K562 (cell line): ENCODE results near the gene COL4A6. TPM values are rescaled to one million over a fixed set of nuclear protein-coding genes. Genes with fewer than 3 reads are reported as not detected.
A peak's percentile ranks its signal among the peaks of the same experiment; 100 is the strongest.

Experiments
- ATAC-seq: fragments of 200-7000 bp; cut with Tn5 transposase; 3 replicates; pipeline ENCODE4 v1.9.1; 2020; ENCODE audit warnings: moderate library complexity
- BruUV-seq: library from RNA; stranded (reverse); fragments of 400-500 nt; replicated peaks from 2 replicates; lab custom pipeline; 2021; lab: Mats Ljungman, UMichigan
- CTCF ChIA-PET: fragments of 300-600 bp; formaldehyde crosslinking; extraction: SDS; loops from one replicate; lab custom pipeline; 2021; ENCODE audit warnings: low intra/inter-chr PET ratio; lab: Yijun Ruan, JAX
- POLR2A ChIA-PET: fragments of 300-600, 350-650 bp; sonication (Branson Sonifier 250); formaldehyde crosslinking; extraction: SDS; loops from one replicate; lab custom pipeline; 2021; ENCODE audit warnings: antibody characterized with exemption, inconsistent platforms; lab: Yijun Ruan, JAX
- DNase-seq, 4 experiments: peaks; one replicate each; pipeline versions ENCODE4 v3.0.0 to v3.0.0-alpha.2; 2011 to 2018; ENCODE audit warnings: low spot score in 3 of 4, mixed read lengths in 3 of 4; ENCODE audit errors: extremely low read depth in 1 of 4
- FAIRE-seq: peaks from 2 replicates; lab custom pipeline; 2011; peaks lifted over from hg19 to GRCh38; lab: Jason Lieb, UNC
- H2AFZ ChIP-seq: 2 replicates; pipeline ENCODE4 v1.6.0; 2011; ENCODE audit warnings: low read depth, low read length, control low read depth, inconsistent platforms
- H3K27ac ChIP-seq: fragments of 200-600 bp; 3 replicates; pipeline ENCODE4 v1.8.0; 2011; ENCODE audit warnings: low read depth, mild to moderate bottlenecking, control low read depth, inconsistent platforms, low read length, moderate library complexity, mixed read lengths; ENCODE audit errors: extremely low read depth
- H3K27me3 ChIP-seq, 2 experiments: fragments of 300-600 bp in 1 of 2; 2 replicates in 1 of 2; 3 replicates in 1 of 2; pipeline versions ENCODE4 v1.6.0 to v1.8.0; 2011; ENCODE audit warnings: inconsistent platforms in 2 of 2, low read length in 2 of 2, mild to moderate bottlenecking in 1 of 2, mixed read lengths in 1 of 2, moderate library complexity in 1 of 2; ENCODE audit not compliant: control insufficient read depth in 2 of 2, insufficient read depth in 2 of 2
- H3K36me3 ChIP-seq: fragments of 300-600 bp; 3 replicates; pipeline ENCODE4 v1.8.0; 2011; ENCODE audit warnings: mild to moderate bottlenecking, low read length, inconsistent platforms; ENCODE audit not compliant: control insufficient read depth, insufficient read depth
- H3K4me1 ChIP-seq, 2 experiments: fragments of 200-600 bp in 1 of 2; replicated peaks in 1 of 2; 2 replicates in 1 of 2; 3 replicates in 1 of 2; pipeline versions ENCODE4 v1.5.1 to v1.8.0; 2011; ENCODE audit warnings: inconsistent platforms in 2 of 2, low read length in 2 of 2, mild to moderate bottlenecking in 1 of 2, mixed read lengths in 1 of 2, moderate library complexity in 1 of 2; ENCODE audit not compliant: control insufficient read depth in 2 of 2, insufficient read depth in 2 of 2
- H3K4me2 ChIP-seq: 2 replicates; pipeline ENCODE4 v1.6.1; 2011; ENCODE audit warnings: low read length, control low read depth, inconsistent platforms, mixed read lengths; ENCODE audit not compliant: insufficient read depth
- H3K4me3 ChIP-seq: fragments of 200-600 bp; sonication (generic), shearing (Covaris generic); 2 replicates; pipeline ENCODE4 v1.5.1; 2016; ENCODE audit warnings: control low read depth, inconsistent platforms
- H3K79me2 ChIP-seq: fragments of 200-600 bp; 3 replicates; pipeline ENCODE4 v1.8.0; 2011; ENCODE audit warnings: low read length, inconsistent platforms; ENCODE audit not compliant: control insufficient read depth, insufficient read depth
- H3K9ac ChIP-seq, 2 experiments: 2 replicates each; pipeline versions ENCODE4 v1.6.0 to v1.6.1; 2011; ENCODE audit warnings: low read depth in 2 of 2, low read length in 2 of 2, control low read depth in 1 of 2, inconsistent platforms in 1 of 2, mild to moderate bottlenecking in 1 of 2, mixed read lengths in 1 of 2; ENCODE audit not compliant: insufficient read depth in 1 of 2
- H3K9me1 ChIP-seq: one replicate; pipeline ENCODE4 v1.6.0; 2011; ENCODE audit warnings: inconsistent platforms, mild to moderate bottlenecking, low read length, moderate library complexity; ENCODE audit not compliant: control insufficient read depth, insufficient read depth
- H3K9me3 ChIP-seq: replicated peaks from 2 replicates; pipeline ENCODE4 v1.5.1; 2011; ENCODE audit warnings: low read depth, low read length, inconsistent platforms; ENCODE audit not compliant: control insufficient read depth, insufficient read depth
- H4K20me1 ChIP-seq: replicated peaks from 2 replicates; pipeline ENCODE4 v1.6.1; 2011; ENCODE audit warnings: low read length, inconsistent platforms, mixed read lengths; ENCODE audit not compliant: control insufficient read depth, insufficient read depth
- BHLHE40 ChIP-seq: IDR thresholded peaks from 2 replicates; pipeline ENCODE4 v1.6.1; 2011; ENCODE audit warnings: low read length, improper control_type of control experiment
- CTCF ChIP-seq, 3 experiments: IDR thresholded peaks in 2 of 3; conservative IDR thresholded peaks in 1 of 3; 2 replicates each; pipeline ENCODE4 v1.5.1; 2011 to 2012; ENCODE audit warnings: low read length in 3 of 3, mild to moderate bottlenecking in 3 of 3, control low read depth in 2 of 3, improper control_type of control experiment in 1 of 3, inconsistent platforms in 1 of 3, low read depth in 1 of 3, mixed read lengths in 1 of 3, moderate library complexity in 1 of 3; ENCODE audit not compliant: insufficient read depth in 2 of 3
- JUND ChIP-seq, 2 experiments: IDR thresholded peaks; 2 replicates in 1 of 2; 3 replicates in 1 of 2; pipeline ENCODE4 v1.6.1; 2011; ENCODE audit warnings: borderline replicate concordance in 2 of 2, low read depth in 2 of 2, low read length in 2 of 2, improper control_type of control experiment in 1 of 2, missing biosample characterization in 1 of 2, missing genetic modification characterization in 1 of 2, missing genetic modification reagents in 1 of 2
- MECOM ChIP-seq: fragments of 250-450 bp; sonication (Bioruptor Pico); IDR thresholded peaks from 2 replicates; pipeline ENCODE4 v1.8.0; 2022; ENCODE audit warnings: inconsistent platforms
- RAD21 ChIP-seq, 2 experiments: fragments of 250-450 bp in 1 of 2; fragments of 450-650 bp in 1 of 2; sonication (Bioruptor Pico) in 1 of 2; formaldehyde crosslinking in 1 of 2; IDR thresholded peaks in 1 of 2; conservative IDR thresholded peaks in 1 of 2; 2 replicates each; pipeline versions ENCODE4 v1.4.0 to v1.8.0; 2020 to 2022; ENCODE audit warnings: mild to moderate bottlenecking in 2 of 2, moderate library complexity in 1 of 2
- SMC3 ChIP-seq: conservative IDR thresholded peaks from 2 replicates; pipeline ENCODE4 v1.6.1; 2011; ENCODE audit warnings: low read depth, low read length, improper control_type of control experiment; ENCODE audit not compliant: insufficient read depth
- SREBF1 ChIP-seq: fragments of 150-350 bp; IDR thresholded peaks from 2 replicates; pipeline ENCODE4 v1.6.1; 2014; ENCODE audit warnings: antibody characterized with exemption, low read depth, low read length, borderline replicate concordance
- TCFL5 ChIP-seq: fragments of 250-450 bp; sonication (Bioruptor Pico); conservative IDR thresholded peaks from 2 replicates; pipeline ENCODE4 v1.6.1; 2021; ENCODE audit warnings: mild to moderate bottlenecking, moderate library complexity, matching md5 sums
- WGBS: fragments of 100-300 bp; shearing (Covaris generic); methylation state at CpG from one replicate; pipeline ENCODE4 v1.1.6; 2016; ENCODE audit warnings: low coverage, mixed read lengths; ENCODE audit not compliant: insufficient coverage; ENCODE audit errors: missing lambda C conversion rate; 5-methylcytosine and 5-hydroxymethylcytosine counted together
- in situ Hi-C: fragments of 300-500 bp; cut with MboI; formaldehyde crosslinking; loops from 4 replicates; pipeline ENCODE4 v1.15.0; 2018; ENCODE audit warnings: inconsistent platforms, mixed read lengths
- intact Hi-C: fragments of 100-400 bp; cut with micrococcal nuclease; formaldehyde crosslinking; loops from 2 replicates; pipeline ENCODE4 v1.14.2; 2022
- polyA plus RNA-seq, 8 experiments: library from polyadenylated mRNA; depleted of rRNA in 4 of 8; stranded (reverse) in 5 of 8; unstranded in 3 of 8; fragments of >200 nt; fragmentation: Nextera tagmentation in 2 of 8; fragmentation: Illumina TruSeq in 1 of 8; extraction: Ambion mirVana in 2 of 8; extraction: Trizol in 1 of 8; gene quantifications; 2 replicates each; pipeline versions ENCODE4 v1.2.1 to v1.2.3, GENCODE V29; 2011 to 2014; ENCODE audit warnings: inconsistent platforms in 1 of 8, missing spikeins in 1 of 8
- total RNA-seq, 7 experiments: library from RNA; depleted of rRNA in 6 of 7; stranded (reverse); fragments of >200 nt in 6 of 7; fragmentation: Illumina TruSeq in 2 of 7; extraction: Trizol in 2 of 7; gene quantifications; 2 replicates each; pipeline versions ENCODE4 v1.2.1 to v1.2.3, GENCODE V29; 2011 to 2021; ENCODE audit warnings: low replicate concordance in 1 of 7

COL4A6 gene
- total and polyA plus RNA-seq, 9 of the 15 experiments (the other 6 are each of a cell fraction or from before 2014, with no cell fraction given): 0.02 to 0.05 TPM; not detected in 7

- BruUV-seq: no TSS peak
- Histone ChIP-seq H3K27ac (no peak overlapping the region), H3K9ac (no peak overlapping the region), H3K4me3 (no peak overlapping the region), H3K27me3 (no peaks in the 10 kb centered on the region; a peak in 1 of 5 replicates), H3K4me2 (no peak overlapping the region), H3K79me2 (no peaks in the 10 kb centered on the region), H3K9me1 (no peaks in the 10 kb centered on the region), H4K20me1 (no peaks in the 10 kb centered on the region), H3K4me1 (peaks cover 0 to 5% of the 10 kb centered on the region in 2 experiments; a peak in 2 of 5 replicates), H3K9me3 (no peaks in the 10 kb centered on the region), H3K36me3 (no peaks in the 10 kb centered on the region), H2AFZ (no peak overlapping the region)
- TF ChIP-seq CTCF (IDR thresholded peaks at IDR 0.05 in 2 of 3, conservative IDR thresholded peaks at IDR 0.05 in 1 of 3; ENCODE audit: insufficient read depth in 2 of 3, low read depth in 1 of 3, low read length in 3 of 3) (peak; percentile 41 to 58 (median 47); a peak in 4 of 6 replicates), SMC3 (0 out of 2 replicates have a peak, but pooled peaks have one; percentile 29), JUND (IDR thresholded peaks at IDR 0.05; ENCODE audit: borderline replicate concordance, low read depth, low read length) (no peak), JUND (tag; IDR thresholded peaks at IDR 0.05; ENCODE audit: borderline replicate concordance, low read depth, low read length) (no peak), SREBF1 (no peak), BHLHE40 (no peak), TCFL5 (CRISPR knock-in tag) (no peak), MECOM (CRISPR knock-in tag) (no peak), RAD21 (CRISPR knock-in tag; conservative IDR thresholded peaks at IDR 0.05 in 1 of 2, IDR thresholded peaks at IDR 0.05 in 1 of 2) (peak; percentile 33 to 56)
- 0% methylated on average over 4 of the region's 11 CpGs for WGBS
- intact Hi-C loops: loop anchor here (2.0 to 5.0 kb wide), 2 partner anchors 77 to 312 kb away; no protein-coding TSS in a partner anchor
- in situ Hi-C loops: no loop called here
- CTCF ChIA-PET: interaction anchor here (0.7 kb wide), 1 partner anchor 313 kb away, joined by 3 read pairs; no protein-coding TSS in a partner anchor
- DNase-seq: peak; percentile 42 to 46 (median 43)
- no peak for FAIRE-seq
- POLR2A ChIA-PET: no interaction called here
- ATAC-seq: peak; percentile 76
Measured at GRCh38 chrX:108224727-108225621, 213.2 kb downstream of the COL4A6 start.
